Neural cell (in vitro differentiated cells): Measurements from ENCODE around the gene NCKAP5.

Experiments used
- CTCF ChIP-seq: fragments of 450-650 bp; IDR thresholded peaks from 2 replicates; pipeline ENCODE4 v1.5.1; 2014; ENCODE audit warnings: antibody characterized with exemption, mild to moderate bottlenecking, moderate library complexity; ENCODE audit not compliant: poor library complexity, severe bottlenecking
- EZH2 ChIP-seq: fragments of 200-600, 300-800 bp; shearing (Covaris generic), sonication (generic); IDR thresholded peaks from 2 replicates; pipeline ENCODE4 v1.6.1; 2014; ENCODE audit warnings: antibody characterized with exemption, low read length, borderline replicate concordance, mild to moderate bottlenecking; ENCODE audit not compliant: insufficient read depth, poor library complexity, severe bottlenecking
- POLR2AphosphoS5 ChIP-seq: IDR thresholded peaks from 2 replicates; pipeline ENCODE4 v1.6.1; 2012
- RAD21 ChIP-seq: fragments of 450-650 bp; conservative IDR thresholded peaks from 2 replicates; pipeline ENCODE4 v1.6.1; 2014; ENCODE audit warnings: antibody characterized with exemption, mild to moderate bottlenecking, moderate library complexity
- SMC3 ChIP-seq: fragments of 450-650 bp; conservative IDR thresholded peaks from 2 replicates; pipeline ENCODE4 v1.6.1; 2014; ENCODE audit warnings: antibody characterized with exemption, mild to moderate bottlenecking, moderate library complexity; ENCODE audit not compliant: poor library complexity
- TAF1 ChIP-seq: IDR thresholded peaks from 2 replicates; pipeline ENCODE4 v1.6.1; 2012; ENCODE audit warnings: low read depth

DNA sequence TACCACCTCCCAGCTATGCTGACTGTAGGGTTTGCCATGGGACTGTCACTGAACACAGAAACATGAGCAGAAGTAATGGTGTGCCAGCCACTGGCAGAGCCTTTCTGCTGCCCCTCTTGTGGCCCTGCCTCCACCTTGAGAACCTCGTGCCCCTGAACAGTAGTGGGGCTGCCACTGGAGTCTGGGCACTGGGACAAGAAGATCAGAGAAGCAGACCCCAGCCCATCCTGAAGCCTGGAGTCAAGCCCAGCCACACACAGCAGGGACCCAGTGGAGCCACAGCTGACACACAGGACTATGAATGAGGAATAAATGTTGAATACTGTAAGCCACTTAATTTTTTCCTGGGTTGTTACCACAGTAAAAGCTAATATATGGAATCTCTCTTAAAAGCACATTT is 159.6 kb downstream of the NCKAP5 start:
- TF ChIP-seq CTCF (no peak), SMC3 (no peak), POLR2AphosphoS5 (no peak), RAD21 (no peak), TAF1 (no peak), EZH2 (no peak)
